Uterus (tissue), 4 donors: ENCODE measurements around the gene CLDN16. TPM values are rescaled to one million over a fixed set of nuclear protein-coding genes. Genes with fewer than 3 reads are reported as not detected.

Experiments
- DNase-seq, 2 donors: peaks; one replicate each; pipeline ENCODE4 v3.0.0-alpha.2; 2019 to 2020
- H3K27ac ChIP-seq, 2 donors: fragments of 200-600 bp; sonication (generic); 1 replicate in 1 of 2; 2 replicates in 1 of 2; pipeline ENCODE4 v1.5.1; 2016 to 2018
- H3K27me3 ChIP-seq, 2 donors: fragments of 200-600 bp; sonication (generic); one replicate each; pipeline ENCODE4 v1.5.1; 2018 to 2019; ENCODE audit warnings: control low read depth in 1 of 2
- H3K36me3 ChIP-seq, 2 donors: fragments of 200-600 bp; sonication (generic); one replicate each; pipeline ENCODE4 v1.5.1; 2019; ENCODE audit warnings: control low read depth in 1 of 2
- H3K4me1 ChIP-seq, 2 donors: fragments of 200-600 bp; sonication (generic); one replicate each; pipeline ENCODE4 v1.5.1; 2018 to 2019; ENCODE audit warnings: control low read depth in 1 of 2
- H3K4me3 ChIP-seq, 2 donors: fragments of 200-600 bp; sonication (generic); 1 replicate in 1 of 2; 2 replicates in 1 of 2; pipeline ENCODE4 v1.5.1; 2018 to 2019; ENCODE audit warnings: mild to moderate bottlenecking in 1 of 2
- H3K9me3 ChIP-seq, 2 donors: fragments of 200-600 bp; sonication (generic); one replicate each; pipeline ENCODE4 v1.5.1; 2019; ENCODE audit warnings: control low read depth in 1 of 2
- POLR2A ChIP-seq, 2 donors: fragments of 450-650 bp; IDR thresholded peaks; one replicate each; pipeline ENCODE4 v1.6.1; 2016; ENCODE audit warnings: antibody characterized with exemption in 2 of 2, mild to moderate bottlenecking in 1 of 2, moderate library complexity in 1 of 2
- intact Hi-C: fragments of 100-400 bp; cut with DNase I; formaldehyde crosslinking; loops from one replicate; pipeline ENCODE4 v1.15.1; 2023; ENCODE audit warnings: low total_unique reads
- total RNA-seq, 4 donors: library from RNA; depleted of rRNA in 3 of 4; stranded (reverse); fragments of >200 nt in 3 of 4; gene quantifications; one replicate each; pipeline versions ENCODE4 v1.1.0 to v1.2.4, GENCODE V29; 2014 to 2023
- TF ChIP-seq, protein P1 (sequence below), 4 experiments: fragments of 200-600 bp in 2 of 4; fragments of 450-650 bp in 2 of 4; sonication (generic) in 2 of 4; IDR thresholded peaks; one replicate each; pipeline ENCODE4 v1.5.1; 2016 to 2019; ENCODE audit warnings: antibody characterized with exemption in 4 of 4, mild to moderate bottlenecking in 2 of 4, moderate library complexity in 1 of 4
- donor health status: DM: yes; HTN: yes; CAD: no.

CLDN16 gene
- total RNA-seq, 4 donors from 2014 or later: 0.07 to 0.58 TPM; not detected in 2

- H3K36me3 ChIP-seq: no peaks in the 10 kb centered on the region
- no peaks in the 10 kb centered on the region for H3K9me3 ChIP-seq
- no peak overlapping the region for H3K27ac ChIP-seq
- intact Hi-C loops: no loop called here
- no peaks in the 10 kb centered on the region for H3K4me1 ChIP-seq
- DNase-seq: no peak
- no peaks in the 10 kb centered on the region for H3K27me3 ChIP-seq
- TF ChIP-seq, protein P1, sequence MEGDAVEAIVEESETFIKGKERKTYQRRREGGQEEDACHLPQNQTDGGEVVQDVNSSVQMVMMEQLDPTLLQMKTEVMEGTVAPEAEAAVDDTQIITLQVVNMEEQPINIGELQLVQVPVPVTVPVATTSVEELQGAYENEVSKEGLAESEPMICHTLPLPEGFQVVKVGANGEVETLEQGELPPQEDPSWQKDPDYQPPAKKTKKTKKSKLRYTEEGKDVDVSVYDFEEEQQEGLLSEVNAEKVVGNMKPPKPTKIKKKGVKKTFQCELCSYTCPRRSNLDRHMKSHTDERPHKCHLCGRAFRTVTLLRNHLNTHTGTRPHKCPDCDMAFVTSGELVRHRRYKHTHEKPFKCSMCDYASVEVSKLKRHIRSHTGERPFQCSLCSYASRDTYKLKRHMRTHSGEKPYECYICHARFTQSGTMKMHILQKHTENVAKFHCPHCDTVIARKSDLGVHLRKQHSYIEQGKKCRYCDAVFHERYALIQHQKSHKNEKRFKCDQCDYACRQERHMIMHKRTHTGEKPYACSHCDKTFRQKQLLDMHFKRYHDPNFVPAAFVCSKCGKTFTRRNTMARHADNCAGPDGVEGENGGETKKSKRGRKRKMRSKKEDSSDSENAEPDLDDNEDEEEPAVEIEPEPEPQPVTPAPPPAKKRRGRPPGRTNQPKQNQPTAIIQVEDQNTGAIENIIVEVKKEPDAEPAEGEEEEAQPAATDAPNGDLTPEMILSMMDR (IDR thresholded peaks at IDR 0.05): no peak
- TF ChIP-seq POLR2A (IDR thresholded peaks at IDR 0.05): no peak
- H3K4me3 ChIP-seq: no peak overlapping the region
Measured at GRCh38 chr3:190448256-190448655, 60.3 kb downstream of the CLDN16 start.

GRCh38 chr3:190449801-190450200 lies 61.8 kb downstream of the CLDN16 start, which contains the start of gene TMEM207:
Gene TMEM207, minus strand, starts transcription at chr3:190449901. Its CDS starts 92 bp downstream, at chr3:190449809.
- Histone ChIP-seq H3K36me3 (no peaks in the 10 kb centered on the region), H3K4me1 (no peaks in the 10 kb centered on the region), H3K27ac (no peak within 1 kb of the TSS), H3K27me3 (no peaks in the 10 kb centered on the region), H3K9me3 (no peaks in the 10 kb centered on the region), H3K4me3 (no peak within 1 kb of the TSS)
- no peak for DNase-seq
- intact Hi-C loops: no loop called here
- TF ChIP-seq, protein P1 (IDR thresholded peaks at IDR 0.05): no peak
- no peak for TF ChIP-seq POLR2A (IDR thresholded peaks at IDR 0.05)

- intact Hi-C loops: no loop called here
- no peak for DNase-seq
- H3K36me3 ChIP-seq: no peaks in the 10 kb centered on the region
- H3K27me3 ChIP-seq: no peaks in the 10 kb centered on the region
- no peak overlapping the region for H3K27ac ChIP-seq
- TF ChIP-seq, protein P1 (IDR thresholded peaks at IDR 0.05): no peak
- no peak for TF ChIP-seq POLR2A (IDR thresholded peaks at IDR 0.05)
- no peaks in the 10 kb centered on the region for H3K9me3 ChIP-seq
- no peaks in the 10 kb centered on the region for H3K4me1 ChIP-seq
- H3K4me3 ChIP-seq: no peak overlapping the region
Measured at GRCh38 chr3:190455828-190456227, 67.9 kb downstream of the CLDN16 start.

DNA sequence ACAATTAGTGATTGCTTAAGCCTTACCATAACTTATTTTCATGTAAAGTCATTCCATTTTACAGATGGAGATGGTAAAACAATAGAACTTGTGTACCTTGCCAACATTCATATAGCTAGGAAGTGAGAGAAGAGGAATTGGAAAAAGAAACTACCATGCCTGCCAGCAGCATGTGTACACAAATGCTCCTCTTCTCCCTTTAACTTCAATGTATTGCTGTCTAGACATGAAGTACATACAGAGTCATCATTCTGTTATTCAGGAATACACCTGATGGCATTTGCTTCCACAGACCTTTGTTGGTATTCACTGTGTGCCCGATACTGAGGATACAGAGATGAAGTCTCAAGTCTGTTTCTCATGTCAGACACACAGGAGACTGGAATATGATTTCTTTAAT lies 68.8 kb downstream of the CLDN16 start:
- TF ChIP-seq, protein P1 (IDR thresholded peaks at IDR 0.05): no peak
- TF ChIP-seq POLR2A (IDR thresholded peaks at IDR 0.05): no peak
- intact Hi-C loops: no loop called here

DNA sequence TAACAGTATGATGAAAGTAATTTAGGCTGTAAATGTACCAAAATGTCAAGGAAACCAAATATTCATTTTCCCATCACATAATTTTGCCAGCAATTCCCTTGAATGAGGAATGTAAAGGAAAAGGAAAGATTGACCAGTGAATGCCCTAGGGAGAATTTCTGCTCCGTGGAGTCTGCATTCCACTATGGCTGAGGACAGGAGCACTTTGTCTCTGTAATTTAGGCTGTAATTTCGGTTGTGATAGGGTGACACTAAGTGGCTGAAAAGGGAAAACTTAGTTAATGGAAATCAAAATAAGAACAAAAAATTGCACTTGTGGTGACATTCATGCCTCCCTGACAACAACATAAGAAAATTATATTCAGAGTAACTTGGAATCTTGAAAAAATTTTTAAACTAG lies 70.1 kb downstream of the CLDN16 start:
- H3K27me3 ChIP-seq: no peaks in the 10 kb centered on the region
- intact Hi-C loops: no loop called here
- H3K9me3 ChIP-seq: no peaks in the 10 kb centered on the region
- DNase-seq: no peak
- no peak overlapping the region for H3K27ac ChIP-seq
- H3K4me1 ChIP-seq: no peaks in the 10 kb centered on the region
- H3K36me3 ChIP-seq: no peaks in the 10 kb centered on the region
- no peak overlapping the region for H3K4me3 ChIP-seq
- TF ChIP-seq, protein P1 (IDR thresholded peaks at IDR 0.05): no peak
- TF ChIP-seq POLR2A (IDR thresholded peaks at IDR 0.05): no peak

More for the DNA sequence above, 68.8 kb downstream of the CLDN16 start:
- no peak for DNase-seq
- Histone ChIP-seq H3K27me3 (no peaks in the 10 kb centered on the region), H3K9me3 (no peaks in the 10 kb centered on the region), H3K27ac (no peak overlapping the region), H3K4me1 (no peaks in the 10 kb centered on the region), H3K36me3 (no peaks in the 10 kb centered on the region), H3K4me3 (no peak overlapping the region)

Other genes with a start within 250 kb of the CLDN16 start
- gene CLDN1, start 65.7 kb upstream of the CLDN16 start, total RNA-seq: 100 to 1,000 TPM in 1 of 4 donors, 10 to 100 TPM in 3; 15.1 to 200 (median 38.6) TPM
- gene TMEM207, start 61.7 kb downstream of the CLDN16 start, total RNA-seq: not detected
- gene IL1RAP, start 125.9 kb downstream of the CLDN16 start, total RNA-seq: 10 to 100 TPM in 2 of 4 donors, 1 to 10 TPM in 2; 2.8 to 26.8 (median 10.4) TPM